ENCODE measurements around the gene PSMA7. TPM values are rescaled to one million over a fixed set of nuclear protein-coding genes. Genes with fewer than 3 reads are reported as not detected.

PSMA7 gene
- total RNA-seq, 1 donor from 2014 or later: 201 TPM

DNA sequence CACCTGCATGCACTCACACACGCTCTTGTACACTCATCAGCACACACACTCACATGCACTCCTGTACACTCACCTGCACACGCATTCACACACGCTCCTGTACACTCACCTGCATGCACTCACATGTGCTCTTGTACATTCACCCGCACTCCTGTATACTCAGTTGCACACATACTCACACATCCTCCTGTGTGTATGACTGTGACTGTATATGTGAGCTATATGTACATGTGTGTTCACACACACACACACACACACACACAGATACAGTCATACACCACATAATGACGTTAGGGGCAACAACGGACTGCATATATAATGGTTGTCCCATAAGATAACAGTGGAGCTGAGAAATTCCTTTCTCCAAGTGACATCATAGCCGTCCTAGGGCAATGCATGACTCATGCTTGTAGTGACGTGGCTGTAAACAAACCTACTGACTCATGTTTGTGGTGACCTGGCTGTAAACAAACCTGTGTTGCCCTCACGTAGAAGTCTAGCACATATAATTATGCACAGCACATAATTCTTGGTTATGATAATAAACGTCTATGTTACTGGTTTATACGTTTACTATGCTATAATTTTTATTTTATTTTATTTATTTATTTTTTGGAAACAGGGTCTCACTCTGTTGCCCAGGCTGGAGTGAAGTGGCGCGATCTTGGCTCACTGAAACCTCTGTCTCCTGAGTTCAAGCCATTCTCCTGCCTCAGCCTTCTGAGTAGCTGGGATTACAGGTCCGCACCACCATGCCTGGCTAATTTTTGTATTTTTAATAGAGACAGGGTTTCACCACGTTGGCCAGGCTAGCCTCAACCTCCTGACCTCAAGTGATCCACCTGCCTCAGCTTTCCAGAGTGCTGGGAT, 54.7 kb downstream of the PSMA7 start:
- TF ChIP-seq, protein P1, sequence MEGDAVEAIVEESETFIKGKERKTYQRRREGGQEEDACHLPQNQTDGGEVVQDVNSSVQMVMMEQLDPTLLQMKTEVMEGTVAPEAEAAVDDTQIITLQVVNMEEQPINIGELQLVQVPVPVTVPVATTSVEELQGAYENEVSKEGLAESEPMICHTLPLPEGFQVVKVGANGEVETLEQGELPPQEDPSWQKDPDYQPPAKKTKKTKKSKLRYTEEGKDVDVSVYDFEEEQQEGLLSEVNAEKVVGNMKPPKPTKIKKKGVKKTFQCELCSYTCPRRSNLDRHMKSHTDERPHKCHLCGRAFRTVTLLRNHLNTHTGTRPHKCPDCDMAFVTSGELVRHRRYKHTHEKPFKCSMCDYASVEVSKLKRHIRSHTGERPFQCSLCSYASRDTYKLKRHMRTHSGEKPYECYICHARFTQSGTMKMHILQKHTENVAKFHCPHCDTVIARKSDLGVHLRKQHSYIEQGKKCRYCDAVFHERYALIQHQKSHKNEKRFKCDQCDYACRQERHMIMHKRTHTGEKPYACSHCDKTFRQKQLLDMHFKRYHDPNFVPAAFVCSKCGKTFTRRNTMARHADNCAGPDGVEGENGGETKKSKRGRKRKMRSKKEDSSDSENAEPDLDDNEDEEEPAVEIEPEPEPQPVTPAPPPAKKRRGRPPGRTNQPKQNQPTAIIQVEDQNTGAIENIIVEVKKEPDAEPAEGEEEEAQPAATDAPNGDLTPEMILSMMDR (IDR thresholded peaks at IDR 0.05; ENCODE audit: unreplicated experiment): no peak
- H3K4me3 Mint-ChIP-seq: no peak overlapping the region
- no peaks in the 10 kb centered on the region for H3K9me3 Mint-ChIP-seq
- peaks cover 14% of the 10 kb centered on the region for H3K27me3 Mint-ChIP-seq (ENCODE audit: low read depth)
- no peaks in the 10 kb centered on the region for H3K36me3 Mint-ChIP-seq
- no peak for DNase-seq (ENCODE audit: low spot score in 2 of 2, unreplicated experiment in 2 of 2)
- H3K4me1 Mint-ChIP-seq: no peaks in the 10 kb centered on the region
- no peak overlapping the region for H3K27ac Mint-ChIP-seq

DNA sequence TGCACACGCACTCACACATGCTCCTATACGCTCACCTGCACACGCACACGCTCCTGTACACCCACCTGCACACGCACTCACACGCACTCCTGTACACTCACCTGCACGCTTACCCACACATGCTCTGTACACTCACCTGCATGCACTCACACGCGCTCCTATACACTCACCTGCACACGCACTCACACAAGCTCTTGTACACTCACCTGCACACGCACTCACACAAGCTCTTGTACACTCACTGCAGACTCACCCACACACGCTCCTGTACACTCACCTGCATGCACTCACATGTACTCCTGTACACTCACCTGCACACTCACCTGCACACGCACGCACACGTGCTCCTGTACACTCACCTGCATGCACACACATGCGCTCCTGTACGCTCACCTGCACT, 55.6 kb downstream of the PSMA7 start:
- DNase-seq (ENCODE audit: low spot score in 2 of 2, unreplicated experiment in 2 of 2): no peak
- H3K4me3 Mint-ChIP-seq: no peak overlapping the region
- TF ChIP-seq, protein P1 (IDR thresholded peaks at IDR 0.05; ENCODE audit: unreplicated experiment): no peak
- H3K27ac Mint-ChIP-seq: no peak overlapping the region
- no peaks in the 10 kb centered on the region for H3K4me1 Mint-ChIP-seq
- H3K9me3 Mint-ChIP-seq: no peaks in the 10 kb centered on the region
- peaks cover 16% of the 10 kb centered on the region for H3K27me3 Mint-ChIP-seq (ENCODE audit: low read depth)
- no peaks in the 10 kb centered on the region for H3K36me3 Mint-ChIP-seq

DNA sequence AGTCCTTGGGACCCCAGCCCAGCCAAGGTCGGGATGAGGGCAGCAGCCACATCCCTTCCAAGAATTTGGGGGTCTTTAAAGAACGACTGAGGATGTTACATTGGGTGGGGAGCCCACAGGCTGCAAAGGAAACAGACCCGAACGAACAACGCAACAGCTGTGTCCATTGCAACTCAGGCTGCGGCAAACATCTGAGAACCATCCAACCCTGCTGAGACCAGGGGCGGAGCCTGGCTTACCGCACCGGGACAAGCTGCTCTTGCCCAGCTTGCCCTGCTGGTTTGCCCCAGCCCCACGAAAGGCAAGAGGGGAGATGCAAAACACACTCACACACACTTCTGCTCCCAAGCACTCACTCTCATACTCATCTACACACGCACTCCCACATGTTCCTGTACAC, 56.0 kb downstream of the PSMA7 start:
- TF ChIP-seq, protein P1 (IDR thresholded peaks at IDR 0.05; ENCODE audit: unreplicated experiment): no peak
- no peaks in the 10 kb centered on the region for H3K36me3 Mint-ChIP-seq
- DNase-seq (ENCODE audit: low spot score in 2 of 2, unreplicated experiment in 2 of 2): no peak

More for the DNA sequence above, 56.0 kb downstream of the PSMA7 start:
- Mint-ChIP-seq H3K4me3 (no peak overlapping the region), H3K27ac (no peak overlapping the region), H3K27me3 (ENCODE audit: low read depth) (peaks cover 17% of the 10 kb centered on the region), H3K4me1 (no peaks in the 10 kb centered on the region), H3K9me3 (no peaks in the 10 kb centered on the region)

Other genes starting within 250 kb of the PSMA7 start
- gene TAF4, start 77.5 kb downstream of the PSMA7 start, total RNA-seq: 27.5 to 28.8 TPM (median 28.1 TPM) in 3 replicates
- gene LSM14B, start 20.9 kb downstream of the PSMA7 start, total RNA-seq: 60.3 to 64.3 TPM (median 63.9 TPM) in 3 replicates
- 26.2 to 30.6 TPM (median 27.5 TPM) in 3 replicates for gene SS18L1, start 375 bp upstream of the PSMA7 start, total RNA-seq
- gene MTG2, start 39.6 kb upstream of the PSMA7 start, total RNA-seq: 29.4 to 31.6 TPM (median 29.5 TPM) in 3 replicates
- not detected in 3 replicates for gene HRH3, start 76.9 kb upstream of the PSMA7 start, total RNA-seq
- gene OSBPL2, start 95.1 kb upstream of the PSMA7 start, total RNA-seq: 57.1 to 60.9 TPM (median 57.7 TPM) in 3 replicates
- gene ADRM1, start 159.6 kb upstream of the PSMA7 start, total RNA-seq: 58.8 to 60.8 TPM (median 59.0 TPM) in 3 replicates
- 571 to 618 TPM (median 601 TPM) in 3 replicates for gene LAMA5, start 223.9 kb upstream of the PSMA7 start, total RNA-seq
- gene RPS21, start 243.7 kb upstream of the PSMA7 start, total RNA-seq: 1,089 to 1,145 TPM (median 1,126 TPM) in 3 replicates

Measured in mesothelial cell of epicardium (in vitro differentiated cells).